ENCODE data around the gene YTHDC2.

GRCh38 chr5:113487416-113487780 lies 26.1 kb upstream of the YTHDC2 start:
- TF ChIP-seq USF1 (IDR thresholded peaks at IDR 0.05) (no peak), CREB1 (IDR thresholded peaks at IDR 0.05; ENCODE audit: low read depth) (no peak), TAF1 (IDR thresholded peaks at IDR 0.05; ENCODE audit: low read depth) (no peak)
- TF ChIP-seq, protein P1, sequence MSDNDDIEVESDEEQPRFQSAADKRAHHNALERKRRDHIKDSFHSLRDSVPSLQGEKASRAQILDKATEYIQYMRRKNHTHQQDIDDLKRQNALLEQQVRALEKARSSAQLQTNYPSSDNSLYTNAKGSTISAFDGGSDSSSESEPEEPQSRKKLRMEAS (IDR thresholded peaks at IDR 0.05), result no peak
